Common myeloid progenitor, CD34-positive (primary cell): ENCODE results near the gene SMIM34.
"Not testable (repeated sequence)": the region's sequence is repeated elsewhere in the genome, so short reads cannot be mapped to it uniquely, and the experiment has no call there.

Source experiments
- CTCF ChIA-PET: fragments of 350-600 bp; sonication (Branson Sonifier 250); formaldehyde crosslinking; loops from one replicate; lab custom pipeline; 2021; ENCODE audit warnings: antibody characterized with exemption; lab: Charles Lee
- POLR2A ChIA-PET: fragments of 350-600 bp; sonication (Branson Sonifier 250); formaldehyde crosslinking; loops from one replicate; lab custom pipeline; 2021; ENCODE audit warnings: antibody characterized with exemption; lab: Charles Lee
- DNase-seq, 3 donors: peaks; one replicate each; pipeline versions ENCODE4 v3.0.0 to v3.0.0-alpha.2; 2013
- H3K27ac ChIP-seq, 2 experiments: 1 replicate in 1 of 2; 2 replicates in 1 of 2; pipeline ENCODE4 v1.7.0; 2013; ENCODE audit warnings: inconsistent platforms in 2 of 2, low read length in 2 of 2, mild to moderate bottlenecking in 2 of 2, low read depth in 1 of 2, moderate library complexity in 1 of 2; ENCODE audit not compliant: severe bottlenecking in 2 of 2, insufficient read depth in 1 of 2, poor library complexity in 1 of 2
- H3K27me3 ChIP-seq, 5 experiments: replicated peaks in 2 of 5; 1 replicate in 3 of 5; 2 replicates in 2 of 5; pipeline versions ENCODE4 v1.6.1 to v1.7.0; 2013; ENCODE audit warnings: low read length in 4 of 5, mild to moderate bottlenecking in 2 of 5, moderate library complexity in 2 of 5, inconsistent platforms in 1 of 5; ENCODE audit not compliant: insufficient read depth in 5 of 5, control insufficient read depth in 4 of 5
- H3K36me3 ChIP-seq, 4 experiments: 1 replicate in 2 of 4; 2 replicates in 2 of 4; pipeline versions ENCODE4 v1.6.1 to v1.7.0; 2013; ENCODE audit warnings: low read length in 3 of 4, control low read depth in 1 of 4, mild to moderate bottlenecking in 1 of 4; ENCODE audit not compliant: control insufficient read depth in 4 of 4, insufficient read depth in 4 of 4
- H3K4me1 ChIP-seq, 4 experiments: 1 replicate in 3 of 4; 2 replicates in 1 of 4; pipeline versions ENCODE4 v1.6.1 to v1.7.1; 2013; ENCODE audit warnings: low read length in 3 of 4, mild to moderate bottlenecking in 3 of 4, control low read depth in 1 of 4, inconsistent platforms in 1 of 4, moderate library complexity in 1 of 4; ENCODE audit not compliant: control insufficient read depth in 4 of 4, insufficient read depth in 4 of 4; ENCODE audit errors: control extremely low read depth in 1 of 4
- H3K4me3 ChIP-seq, 7 experiments: 1 replicate in 4 of 7; 2 replicates in 3 of 7; pipeline versions ENCODE4 v1.5.1 to v1.7.0; 2013; ENCODE audit warnings: mild to moderate bottlenecking in 7 of 7, low read length in 6 of 7, moderate library complexity in 6 of 7, inconsistent platforms in 2 of 7, low read depth in 2 of 7, control low read depth in 1 of 7; ENCODE audit not compliant: insufficient read depth in 4 of 7, control insufficient read depth in 1 of 7; ENCODE audit errors: extremely low read depth in 1 of 7
- H3K9me3 ChIP-seq, 5 experiments: 1 replicate in 4 of 5; 2 replicates in 1 of 5; pipeline versions ENCODE4 v1.6.1 to v1.7.1; 2013; ENCODE audit warnings: low read length in 4 of 5, mild to moderate bottlenecking in 2 of 5, inconsistent platforms in 1 of 5, low read depth in 1 of 5, moderate library complexity in 1 of 5; ENCODE audit not compliant: control insufficient read depth in 4 of 5, insufficient read depth in 2 of 5; ENCODE audit errors: control extremely low read depth in 1 of 5
- WGBS: methylation state at CpG from one replicate; pipeline ENCODE4 v1.1.5; 2013; ENCODE audit not compliant: insufficient coverage; 5-methylcytosine and 5-hydroxymethylcytosine counted together

The SMIM34 gene

DNA sequence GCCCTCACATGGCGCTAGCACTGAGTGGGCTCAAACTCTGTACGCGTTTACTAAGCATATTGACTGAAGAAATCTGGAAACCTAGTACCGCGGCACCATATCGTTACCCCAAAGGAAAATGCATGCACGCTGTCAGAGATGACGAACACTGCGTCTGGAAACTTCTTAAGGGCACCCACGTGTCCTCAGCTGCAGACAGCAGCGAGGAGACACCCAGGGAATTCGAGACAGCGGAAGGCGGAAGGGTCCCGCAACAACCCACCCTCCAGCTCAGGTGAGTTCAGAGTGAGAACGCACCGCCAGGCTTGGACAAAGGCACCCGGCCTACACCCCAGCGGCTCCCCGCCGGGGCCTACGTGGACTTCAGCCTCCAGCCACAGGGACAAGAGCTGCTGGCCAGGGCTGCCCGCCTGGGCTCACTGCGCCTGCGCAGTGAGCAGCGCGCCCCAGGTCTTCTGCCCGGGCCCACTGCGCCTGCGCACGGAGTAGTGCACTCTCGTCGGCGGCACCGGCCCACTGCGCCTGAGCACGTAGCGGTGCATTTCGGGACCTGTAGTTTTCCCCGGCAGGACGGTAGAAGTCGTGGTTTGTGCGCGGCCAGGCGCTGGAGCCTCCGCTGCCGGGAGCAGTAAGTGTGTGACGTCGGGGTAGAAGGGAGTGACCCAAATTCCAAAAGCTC, 48.7 kb downstream of the SMIM34 start, which contains the start of gene SMIM11:
Gene SMIM11 (plus strand): TSS at position 568 of the 679 bp plus-strand sequence. CDS start 3,998 bp downstream, outside the sequence.
- H3K4me1 ChIP-seq, CTCF ChIA-PET, DNase-seq, H3K27ac ChIP-seq, POLR2A ChIA-PET, H3K9me3 ChIP-seq, H3K4me3 ChIP-seq, H3K27me3 ChIP-seq, H3K36me3 ChIP-seq: not testable (repeated sequence)
- WGBS, result no CpG with 5 or more reads among the region's 49 CpGs

DNA sequence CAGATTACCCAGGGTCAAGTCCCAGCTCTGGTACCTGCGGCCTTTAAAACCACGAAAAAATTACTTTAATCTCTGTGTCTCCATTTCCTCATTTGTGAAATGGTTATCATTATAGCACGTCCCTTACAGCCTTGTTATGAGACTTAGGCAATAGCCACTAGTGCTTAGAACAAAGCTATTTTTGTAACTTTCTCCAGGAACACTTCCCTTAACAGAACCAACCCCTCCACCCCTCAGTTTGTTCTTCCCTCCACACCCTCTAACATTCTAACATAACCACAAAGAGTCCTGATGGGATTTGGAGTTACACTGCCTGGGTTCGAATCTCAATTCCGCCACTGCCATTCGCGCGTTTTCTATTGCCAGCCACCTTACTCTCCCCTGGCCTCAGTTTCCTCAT, 49.3 kb downstream of the SMIM34 start:
- POLR2A ChIA-PET, H3K4me1 ChIP-seq, CTCF ChIA-PET, DNase-seq, H3K27ac ChIP-seq, H3K27me3 ChIP-seq, H3K36me3 ChIP-seq, H3K9me3 ChIP-seq, H3K4me3 ChIP-seq: not testable (repeated sequence)
- no CpG with 5 or more reads among the region's 8 CpGs for WGBS

DNA sequence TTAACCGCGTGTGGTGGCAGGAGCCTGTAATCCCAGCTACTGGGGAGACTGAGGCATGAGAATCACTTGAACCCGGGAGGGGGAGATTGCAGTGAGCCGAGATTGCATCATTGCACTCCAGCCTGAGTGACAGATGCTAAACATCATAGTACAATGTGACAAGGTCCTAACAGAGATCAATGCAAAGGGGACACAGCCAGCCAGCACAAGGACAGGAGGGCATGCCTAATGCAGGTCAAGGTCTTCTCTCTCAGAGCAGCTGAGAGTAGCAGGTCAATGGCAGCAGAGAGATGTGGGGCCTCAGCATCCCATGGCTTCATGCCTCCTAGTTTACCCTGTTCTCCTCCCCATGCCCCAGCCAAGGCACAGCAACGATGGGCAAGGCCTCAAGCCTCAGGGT, 51.4 kb downstream of the SMIM34 start:
- no peak for DNase-seq
- Histone ChIP-seq H3K4me1 (peaks cover 0 to 4% (median 0%) of the 10 kb centered on the region in 4 experiments), H3K36me3 (no peaks in the 10 kb centered on the region), H3K9me3 (no peaks in the 10 kb centered on the region), H3K27ac (no peak overlapping the region), H3K4me3 (no peak overlapping the region), H3K27me3 (peaks cover 0 to 2% (median 0%) of the 10 kb centered on the region in 5 experiments)
- CTCF ChIA-PET, result no interaction called here
- POLR2A ChIA-PET, result no interaction called here
- 97% methylated on average over 4 of the region's 5 CpGs for WGBS

DNA sequence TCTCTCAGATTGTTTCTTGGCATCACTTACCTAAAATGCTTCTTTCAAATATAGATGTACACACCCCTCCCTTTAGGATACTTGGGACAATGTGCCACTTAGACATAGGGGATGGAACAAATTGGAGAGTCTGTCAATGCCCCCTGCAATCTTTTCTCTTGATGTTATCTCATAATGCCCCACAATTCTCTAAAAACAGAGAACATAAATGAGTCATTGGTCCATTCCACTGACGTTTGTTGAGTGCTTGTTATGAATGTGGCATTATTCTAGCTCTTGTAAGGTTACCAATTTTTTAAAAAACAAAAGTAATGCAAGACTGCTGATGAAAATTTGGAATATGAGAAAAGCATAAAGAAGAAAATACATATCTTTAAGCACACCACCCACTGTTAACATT, 54.0 kb downstream of the SMIM34 start:
- ChIA-PET CTCF (interaction anchor here (1.6 kb wide), 1 partner anchor 23 kb away, joined by 3 read pairs; no protein-coding TSS in a partner anchor), POLR2A (no interaction called here)
- Histone ChIP-seq H3K27me3 (peaks cover 0 to 2% (median 0%) of the 10 kb centered on the region in 5 experiments), H3K9me3 (no peaks in the 10 kb centered on the region), H3K36me3 (no peaks in the 10 kb centered on the region), H3K4me3 (no peak overlapping the region), H3K4me1 (peaks cover 0 to 4% (median 0%) of the 10 kb centered on the region in 4 experiments), H3K27ac (no peak overlapping the region)
- WGBS, result no CpG with 5 or more reads among the region's 1 CpG
- DNase-seq, result no peak
